ENCODE measurements around the gene ARL6. TPM values are rescaled to one million over a fixed set of nuclear protein-coding genes. Genes with fewer than 3 reads are reported as not detected.

ARL6 gene
- total RNA-seq, 1 experiment from 2014 or later, result 7.1 TPM

DNA sequence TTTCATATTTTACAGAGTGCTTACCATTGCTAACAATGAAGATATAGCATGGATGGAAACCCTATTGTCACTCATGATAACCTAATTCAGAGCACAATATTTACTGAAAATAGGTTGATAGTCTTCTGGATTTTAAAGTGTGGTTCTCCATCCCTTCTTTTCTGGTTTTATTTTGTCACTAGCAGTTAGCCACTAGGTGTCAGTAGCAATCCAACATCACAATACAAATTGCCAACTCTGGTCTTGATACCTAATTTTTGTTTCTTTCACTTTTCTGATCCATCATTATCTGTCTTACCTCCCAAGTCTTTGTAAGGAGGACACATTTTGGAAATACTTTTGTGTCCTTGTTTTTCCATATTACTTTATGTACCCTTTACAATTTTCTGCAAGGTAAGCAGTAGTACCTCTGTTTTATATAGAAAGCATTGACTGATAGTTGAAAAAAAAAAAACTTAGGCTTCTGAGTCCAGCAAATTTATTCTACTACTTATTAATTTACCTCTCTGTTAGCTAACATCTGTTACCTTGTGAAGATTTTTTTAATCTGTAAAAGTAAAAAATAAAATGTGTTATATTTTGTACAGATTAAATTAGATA, 29.0 kb downstream of the ARL6 start:
- Histone ChIP-seq H3K18ac (ENCODE audit: insufficient read length, low read depth, low read length) (no peak overlapping the region), H3K4ac (ENCODE audit: low read depth, low read length) (no peak overlapping the region), H3K9me3 (ENCODE audit: control insufficient read depth, low read depth, low read length) (no peaks in the 10 kb centered on the region), H3K9ac (ENCODE audit: extremely low read depth, insufficient read length, low read length) (no peak overlapping the region), H4K20me1 (ENCODE audit: control insufficient read depth, insufficient read depth, insufficient read length) (no peaks in the 10 kb centered on the region), H3K23ac (ENCODE audit: insufficient read length, low read depth, low read length) (no peak overlapping the region), H3K27ac (ENCODE audit: insufficient read length, low read depth, low read length) (no peak overlapping the region), H2BK12ac (ENCODE audit: insufficient read length, low read depth, low read length) (no peak overlapping the region), H4K8ac (replicated peaks; ENCODE audit: insufficient read length, low read depth, low read length) (no peak overlapping the region), H2BK120ac (ENCODE audit: low read depth, low read length, poor library complexity, severe bottlenecking) (no peak overlapping the region), H2AK5ac (ENCODE audit: insufficient read length, low read length) (no peak overlapping the region), H3K14ac (ENCODE audit: insufficient read depth, low read length) (no peak overlapping the region), H2BK20ac (ENCODE audit: low read depth, low read length, poor library complexity, severe bottlenecking) (no peak overlapping the region), H3K79me1 (ENCODE audit: insufficient read depth, low read depth, low read length, poor library complexity, severe bottlenecking) (no peaks in the 10 kb centered on the region), H3K56ac (ENCODE audit: insufficient read length, low read depth, low read length) (no peak overlapping the region), H3K23me2 (ENCODE audit: insufficient read length, low read depth, low read length, poor library complexity, severe bottlenecking) (no peaks in the 10 kb centered on the region), H3K4me2 (ENCODE audit: insufficient read depth, insufficient read length, low read length) (no peak overlapping the region), H2BK5ac (ENCODE audit: insufficient read length, low read length) (no peak overlapping the region), H2BK15ac (ENCODE audit: low read depth, low read length) (no peak overlapping the region), H4K5ac (ENCODE audit: insufficient read length, low read depth, low read length) (no peak overlapping the region), H3K4me1 (ENCODE audit: insufficient read depth, low read length) (no peaks in the 10 kb centered on the region), H3K27me3 (ENCODE audit: insufficient read depth, low read length) (no peaks in the 10 kb centered on the region), H2AFZ (ENCODE audit: low read length) (no peak overlapping the region), H3T11ph (ENCODE audit: low read length) (no peak overlapping the region), H3K79me2 (ENCODE audit: insufficient read depth, low read length) (no peaks in the 10 kb centered on the region), H4K91ac (ENCODE audit: insufficient read length, low read depth, low read length) (no peak overlapping the region)
- Mint-ChIP-seq H3K27ac (no peak overlapping the region), H3K36me3 (ENCODE audit: insufficient read depth in 1 of 3, low read depth in 3 of 3) (no peaks in the 10 kb centered on the region), H3K4me1 (no peaks in the 10 kb centered on the region), H3K27me3 (ENCODE audit: low read depth) (no peaks in the 10 kb centered on the region), H3K9me3 (no peaks in the 10 kb centered on the region), H3K4me3 (no peak overlapping the region)
- DNase-seq, result no peak
- peak; percentile 87 for TF ChIP-seq CTCF (conservative IDR thresholded peaks at IDR 0.05)
